Posterior vena cava (tissue), 2 donors: ENCODE results near the gene TAF9B. TPM values are rescaled to one million over a fixed set of nuclear protein-coding genes. Genes with fewer than 3 reads are reported as not detected.
"Not testable (repeated sequence)": the region's sequence is repeated elsewhere in the genome, so short reads cannot be mapped to it uniquely, and the experiment has no call there.

Experiments used
- DNase-seq: peaks from one replicate; pipeline ENCODE4 v3.0.0-alpha.2; 2020; ENCODE audit warnings: low spot score
- intact Hi-C, 2 donors: fragments of 100-400 bp; cut with DNase I; formaldehyde crosslinking; loops; one replicate each; pipeline versions ENCODE4 v1.14.1 to v1.14.2; 2022 to 2023
- total RNA-seq, 2 donors: library from RNA; stranded (reverse); fragmentation: NEBNext Ultra II Directional; extraction: Animal tissue kit (Norgen Biotek cat#: 25700); gene quantifications; one replicate each; pipeline ENCODE4 v1.2.1, GENCODE V29; 2021
- donor health status: DM: yes; HTN: yes; CAD: no.
- donor health status: DM: yes; HTN: yes; CAD: no.

The TAF9B gene
- total RNA-seq, 2 donors from 2014 or later, result 28.3 to 30.4 TPM

- no peak for DNase-seq
- intact Hi-C loops, result no loop called here
Measured at GRCh38 chrX:78119521-78120227, 19.8 kb downstream of the TAF9B start.

- intact Hi-C loops, result no loop called here
- no peak for DNase-seq
Measured at GRCh38 chrX:78118628-78119027, 20.8 kb downstream of the TAF9B start.

- no peak for DNase-seq
- intact Hi-C loops, result no loop called here
Measured at GRCh38 chrX:78116766-78117165, 22.7 kb downstream of the TAF9B start.

GRCh38 chrX:78116365-78116764, 23.1 kb downstream of the TAF9B start:
- intact Hi-C loops, result no loop called here
- no peak for DNase-seq

- intact Hi-C loops, result loop anchor here in 1 of 2 donors (5.0 kb wide), 1 partner anchor 1296 kb away; no protein-coding TSS in a partner anchor
- no peak for DNase-seq
Measured at GRCh38 chrX:78111140-78111931, 28.1 kb downstream of the TAF9B start.

- intact Hi-C loops, result no loop called here
- no peak for DNase-seq
Measured at GRCh38 chrX:78109458-78109857, 30.0 kb downstream of the TAF9B start.

- intact Hi-C loops, result no loop called here
- DNase-seq, result no peak
Measured at GRCh38 chrX:78106651-78106986, 32.8 kb downstream of the TAF9B start.

GRCh38 chrX:78105944-78106650, 33.4 kb downstream of the TAF9B start:
- DNase-seq, result no peak
- intact Hi-C loops, result no loop called here

GRCh38 chrX:78104447-78105176, 34.8 kb downstream of the TAF9B start:
- intact Hi-C loops, result no loop called here
- peak; percentile 86 for DNase-seq

GRCh38 chrX:78103623-78104446, 35.6 kb downstream of the TAF9B start, which contains the start of gene PGK1:
PGK1 (plus strand) TSS chrX:78104248; CDS start chrX:78104341, 93 bp downstream.
- intact Hi-C loops, result no loop called here
- DNase-seq, result peak; percentile 99

GRCh38 chrX:78103001-78103622, 36.3 kb downstream of the TAF9B start:
- no peak for DNase-seq
- intact Hi-C loops, result no loop called here

GRCh38 chrX:78102091-78102490, 37.4 kb downstream of the TAF9B start:
- no peak for DNase-seq
- intact Hi-C loops, result no loop called here

GRCh38 chrX:78098108-78098507, 41.3 kb downstream of the TAF9B start:
- no peak for DNase-seq
- intact Hi-C loops, result no loop called here

GRCh38 chrX:78092296-78092695, 47.2 kb downstream of the TAF9B start:
- DNase-seq, result no peak
- intact Hi-C loops, result no loop called here

- intact Hi-C loops, DNase-seq: not testable (repeated sequence)
Measured at GRCh38 chrX:78081413-78081812, 58.0 kb downstream of the TAF9B start.
